ENCODE measurements around the gene FSTL5. TPM values are rescaled to one million over a fixed set of nuclear protein-coding genes. Genes with fewer than 3 reads are reported as not detected.

Gene FSTL5
- total and polyA plus RNA-seq, 2 of the 8 experiments (the other 6 are each of a cell fraction or from before 2014, with no cell fraction given) = 0.09 to 0.32 TPM

GRCh38 chr4:161629694-161630441, 533.9 kb downstream of the FSTL5 start (continued):
- no peak for TF ChIP-seq HDAC6 (IDR thresholded peaks at IDR 0.05; ENCODE audit: low read depth, low read length)
- TF ChIP-seq KDM4A (IDR thresholded peaks at IDR 0.05; ENCODE audit: low read depth, low read length, severe bottlenecking) = no peak
- TF ChIP-seq E2F6 (IDR thresholded peaks at IDR 0.05) = no peak
- no peak for TF ChIP-seq CTCF (IDR thresholded peaks at IDR 0.05; ENCODE audit: control extremely low read depth in 1 of 3, insufficient read depth in 1 of 3, low read depth in 1 of 3, low read length in 3 of 3)
- no peak for TF ChIP-seq CHD1 (IDR thresholded peaks at IDR 0.05; ENCODE audit: low read depth, low read length)
- TF ChIP-seq SRF (IDR thresholded peaks at IDR 0.05; ENCODE audit: low read depth, low read length) = no peak
- TF ChIP-seq CTBP2 (IDR thresholded peaks at IDR 0.05; ENCODE audit: borderline replicate concordance, insufficient read depth, insufficient read length, low read length) = no peak

All from H1 (cell line).